Endodermal cell (in vitro differentiated cells): ENCODE data around the gene MVD. TPM values are rescaled to one million over a fixed set of nuclear protein-coding genes. Genes with fewer than 3 reads are reported as not detected.

Experiments
- DNase-seq: peaks from one replicate; pipeline ENCODE4 v3.0.0-alpha.2; 2017
- H3K27ac ChIP-seq: 2 replicates; pipeline ENCODE4 v1.5.1; 2013; ENCODE audit warnings: mild to moderate bottlenecking, low read depth, low read length, moderate library complexity
- H3K27me3 ChIP-seq: 2 replicates; pipeline ENCODE4 v1.6.1; 2013; ENCODE audit warnings: mild to moderate bottlenecking, low read length, moderate library complexity; ENCODE audit not compliant: insufficient read depth, control insufficient read depth, poor library complexity, severe bottlenecking
- H3K36me3 ChIP-seq: 2 replicates; pipeline ENCODE4 v1.7.0; 2013; ENCODE audit warnings: mild to moderate bottlenecking, low read length, moderate library complexity; ENCODE audit not compliant: control insufficient read depth, insufficient read depth
- H3K4me1 ChIP-seq: one replicate; pipeline ENCODE4 v1.7.0; 2013; ENCODE audit warnings: low read length; ENCODE audit not compliant: control insufficient read depth, insufficient read depth
- H3K4me3 ChIP-seq: 2 replicates; pipeline ENCODE4 v1.5.1; 2013; ENCODE audit warnings: mild to moderate bottlenecking, low read length, moderate library complexity
- H3K9ac ChIP-seq: 2 replicates; pipeline ENCODE4 v1.6.1; 2013; ENCODE audit warnings: mild to moderate bottlenecking, low read length, moderate library complexity; ENCODE audit not compliant: poor library complexity, severe bottlenecking; ENCODE audit errors: extremely low read depth
- H3K9me3 ChIP-seq: 2 replicates; pipeline ENCODE4 v1.6.1; 2013; ENCODE audit warnings: mild to moderate bottlenecking, low read length, moderate library complexity; ENCODE audit not compliant: control insufficient read depth
- H3K27ac Mint-ChIP-seq: 2 replicates; pipeline ENCODE4 v1.8.0; 2020; ENCODE audit warnings: mixed read lengths
- H3K27me3 Mint-ChIP-seq: 2 replicates; pipeline ENCODE4 v1.8.0; 2021; ENCODE audit warnings: mild to moderate bottlenecking, mixed read lengths; ENCODE audit not compliant: insufficient read depth
- H3K36me3 Mint-ChIP-seq: 2 replicates; pipeline ENCODE4 v1.8.0; 2020; ENCODE audit warnings: low read depth, mixed read lengths
- H3K4me1 Mint-ChIP-seq: 2 replicates; pipeline ENCODE4 v1.8.0; 2020; ENCODE audit warnings: mixed read lengths
- H3K4me3 Mint-ChIP-seq: 2 replicates; pipeline ENCODE4 v1.8.0; 2020; ENCODE audit warnings: mild to moderate bottlenecking, moderate library complexity, mixed read lengths
- H3K9me3 Mint-ChIP-seq: 2 replicates; pipeline ENCODE4 v1.8.0; 2020; ENCODE audit warnings: mild to moderate bottlenecking, mixed read lengths
- CTCF ChIP-seq: fragments of 200-600 bp; sonication (generic); conservative IDR thresholded peaks from 2 replicates; pipeline ENCODE4 v1.5.0; 2021; ENCODE audit warnings: antibody characterized with exemption, mild to moderate bottlenecking
- WGBS, 2 experiments: methylation state at CpG; one replicate each; pipeline versions ENCODE4 v1.1.5 to v1.1.7; 2013; ENCODE audit warnings: missing lambda C conversion rate in 2 of 2, mixed read lengths in 1 of 2; ENCODE audit not compliant: insufficient coverage in 1 of 2, insufficient read length in 1 of 2; 5-methylcytosine and 5-hydroxymethylcytosine counted together
- long read RNA-seq, 4 experiments: library from polyadenylated mRNA in 2 of 4; library from RNA in 1 of 4; library from capped mRNA in 1 of 4; stranded (forward) in 3 of 4; unstranded in 1 of 4; transcript quantifications; one replicate each; pipeline ENCODE4 v2.0.0, GENCODE V29; 2020 to 2021; ENCODE audit warnings: inconsistent platforms in 1 of 4
- polyA plus RNA-seq, 2 experiments: library from polyadenylated mRNA; stranded (reverse); fragments of 50-300 nt; gene quantifications; one replicate each; pipeline ENCODE4 v1.2.3, GENCODE V29; 2013
- total RNA-seq, 2 donors: library from RNA; stranded (reverse); fragmentation: NEBNext Ultra II Directional in 1 of 2; extraction: Animal tissue kit (Norgen Biotek cat#: 25700) in 1 of 2; gene quantifications; 2 replicates in 1 of 2; 3 replicates in 1 of 2; pipeline ENCODE4 v1.2.1, GENCODE V29; 2021

MVD gene
- total RNA-seq = 10 to 100 TPM; 79.8 to 81.4 TPM
- 111 TPM for polyA plus RNA-seq (2013, experiment 1 of 2)
- 106 TPM for polyA plus RNA-seq (2013, experiment 2 of 2)
- long read RNA-seq, experiment 1, transcript MVD-201 (10 exons, 1,823 nt) = major isoform, 9 of 29 reads
- long read RNA-seq, experiment 1, partial matches to known transcripts = 6 of 29 reads
- long read RNA-seq, experiment 1, other reads (novel, unspliced or antisense) = 10 of 29 reads
- long read RNA-seq, experiment 2, transcript MVD-201 (10 exons, 1,823 nt) = major isoform, 89 of 139 reads
- long read RNA-seq, experiment 2, partial matches to known transcripts = 5 of 139 reads
- long read RNA-seq, experiment 2, other reads (novel, unspliced or antisense) = 41 of 139 reads
- long read RNA-seq, experiment 3, transcript MVD-209 (6 exons, 2,352 nt) = minor isoform, 9 of 517 reads
- long read RNA-seq, experiment 3, transcript MVD-201 (10 exons, 1,823 nt) = major isoform, 406 of 517 reads
- long read RNA-seq, experiment 3, partial matches to known transcripts = 8 of 517 reads
- long read RNA-seq, experiment 3, other reads (novel, unspliced or antisense) = 94 of 517 reads
- long read RNA-seq, experiment 4, transcript MVD-201 (10 exons, 1,823 nt) = major isoform, 83 of 108 reads
- long read RNA-seq, experiment 4, partial matches to known transcripts = 4 of 108 reads
- long read RNA-seq, experiment 4, other reads (novel, unspliced or antisense) = 19 of 108 reads

GRCh38 chr16:88662843-88663606 is at the start of gene MVD:
Gene MVD, minus strand, starts transcription at chr16:88663091. Its CDS starts 11 bp downstream, at chr16:88663080.
- no peaks in the 10 kb centered on the region for H3K27me3 ChIP-seq
- TF ChIP-seq CTCF = no peak
- H3K36me3 ChIP-seq = peaks cover 13% of the 10 kb centered on the region
- Mint-ChIP-seq H3K4me3 (peak within 1 kb of the TSS; percentile 87), H3K4me1 (peaks cover 6% of the 10 kb centered on the region), H3K9me3 (no peaks in the 10 kb centered on the region), H3K27ac (peak within 1 kb of the TSS; percentile 94), H3K27me3 (no peaks in the 10 kb centered on the region), H3K36me3 (peaks cover 11% of the 10 kb centered on the region)
- H3K4me1 ChIP-seq = no peaks in the 10 kb centered on the region
- 0% methylated on average over 44 to 88 of the region's 88 CpGs for WGBS, 2 experiments
- H3K27ac ChIP-seq = peak within 1 kb of the TSS; percentile 84
- peak within 1 kb of the TSS; percentile 87 for H3K4me3 ChIP-seq
- H3K9me3 ChIP-seq = no peaks in the 10 kb centered on the region
- H3K9ac ChIP-seq = peak within 1 kb of the TSS; percentile 70
- peak; percentile 99 for DNase-seq

- peaks cover 6% of the 10 kb centered on the region for H3K36me3 Mint-ChIP-seq
- no peak for TF ChIP-seq CTCF
- H3K4me3 Mint-ChIP-seq = no peak overlapping the region
- H3K27ac Mint-ChIP-seq = no peak overlapping the region
- H3K36me3 ChIP-seq = peaks cover 5% of the 10 kb centered on the region
- H3K27me3 Mint-ChIP-seq = no peaks in the 10 kb centered on the region
- H3K27me3 ChIP-seq = no peaks in the 10 kb centered on the region
- no peaks in the 10 kb centered on the region for H3K9me3 Mint-ChIP-seq
- H3K9ac ChIP-seq = no peak overlapping the region
- no peak overlapping the region for H3K4me3 ChIP-seq
- H3K27ac ChIP-seq = no peak overlapping the region
- DNase-seq = no peak
- peaks cover 2% of the 10 kb centered on the region for H3K4me1 Mint-ChIP-seq
- no peaks in the 10 kb centered on the region for H3K4me1 ChIP-seq
- no peaks in the 10 kb centered on the region for H3K9me3 ChIP-seq
- 91 to 94% methylated on average over 17 to 23 of the region's 25 CpGs for WGBS, 2 experiments
Observed at GRCh38 chr16:88712362-88712979, 49.6 kb upstream of the MVD start.

- H3K27ac Mint-ChIP-seq = no peak overlapping the region
- no peak for DNase-seq
- H3K4me1 Mint-ChIP-seq = peaks cover 8% of the 10 kb centered on the region
- peak overlapping the region; percentile 17 for H3K27ac ChIP-seq
- H3K27me3 ChIP-seq = no peaks in the 10 kb centered on the region
- H3K4me3 ChIP-seq = no peak overlapping the region
- no peak for TF ChIP-seq CTCF
- no peak overlapping the region for H3K4me3 Mint-ChIP-seq
- 89 to 91% methylated on average over 15 to 17 of the region's 18 CpGs for WGBS, 2 experiments
- peaks cover under 1% of the 10 kb centered on the region for H3K36me3 ChIP-seq
- no peaks in the 10 kb centered on the region for H3K9me3 ChIP-seq
- H3K36me3 Mint-ChIP-seq = peaks cover 6% of the 10 kb centered on the region
- no peaks in the 10 kb centered on the region for H3K9me3 Mint-ChIP-seq
- H3K9ac ChIP-seq = no peak overlapping the region
- no peaks in the 10 kb centered on the region for H3K27me3 Mint-ChIP-seq
- H3K4me1 ChIP-seq = no peaks in the 10 kb centered on the region
Observed at GRCh38 chr16:88711750-88712340, 49.0 kb upstream of the MVD start.
